Measurements from ENCODE around the gene DGKD. TPM values are rescaled to one million over a fixed set of nuclear protein-coding genes. Genes with fewer than 3 reads are reported as not detected.

The DGKD gene
- total RNA-seq, 1 donor from 2014 or later: 17.7 TPM

DNA sequence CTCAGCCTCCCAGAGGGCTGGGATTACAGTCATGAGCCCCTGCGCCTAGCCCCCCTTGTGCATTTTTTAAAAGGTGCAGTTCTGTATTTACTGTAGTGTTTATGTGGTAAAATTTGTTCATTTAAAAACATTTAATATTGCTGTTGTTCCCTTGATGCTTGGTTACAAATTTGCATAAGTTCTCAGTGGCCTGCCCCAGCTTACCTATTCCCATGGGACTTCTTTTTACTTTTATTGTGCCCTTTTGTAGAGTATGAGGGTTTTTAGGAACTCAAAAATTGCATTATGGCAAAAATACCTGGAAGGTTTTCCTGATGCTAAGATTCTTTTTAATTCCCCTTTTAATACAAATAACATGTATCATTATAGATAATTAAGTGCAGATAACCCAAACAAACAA is 63.0 kb downstream of the DGKD start:
- Histone ChIP-seq H3K4me1 (ENCODE audit: insufficient read depth, low read length) (peaks cover 45% of the 10 kb centered on the region), H3K36me3 (ENCODE audit: insufficient read depth, low read length) (no peaks in the 10 kb centered on the region), H3K9ac (ENCODE audit: low read length) (no peak overlapping the region), H4K20me1 (ENCODE audit: insufficient read depth, low read length) (no peaks in the 10 kb centered on the region), H3K27me3 (ENCODE audit: insufficient read depth, low read length) (no peaks in the 10 kb centered on the region), H3K9me3 (ENCODE audit: insufficient read depth, low read depth, low read length) (no peaks in the 10 kb centered on the region), H3K4me2 (ENCODE audit: low read length) (no peak overlapping the region), H3K27ac (ENCODE audit: low read depth, low read length) (no peak overlapping the region), H2AFZ (ENCODE audit: low read depth, low read length) (no peak overlapping the region), H3K4me3 (ENCODE audit: insufficient read depth, low read depth, low read length) (no peak overlapping the region), H3K79me2 (ENCODE audit: insufficient read depth, low read length) (peaks cover 33% of the 10 kb centered on the region)
- no peak for FAIRE-seq
- peaks cover 4% of the 10 kb centered on the region for H3K36me3 Mint-ChIP-seq (ENCODE audit: low read depth, unreplicated experiment)
- H3K4me3 Mint-ChIP-seq (ENCODE audit: unreplicated experiment): no peak overlapping the region
- H3K27me3 Mint-ChIP-seq (ENCODE audit: low read depth, unreplicated experiment): no peaks in the 10 kb centered on the region
- no peak for DNase-seq (ENCODE audit: low read depth)
- no peak overlapping the region for H3K27ac Mint-ChIP-seq (ENCODE audit: unreplicated experiment)
- H3K4me1 Mint-ChIP-seq (ENCODE audit: low read depth, unreplicated experiment): peaks cover 50% of the 10 kb centered on the region
- H3K9me3 Mint-ChIP-seq (ENCODE audit: unreplicated experiment): peaks cover 4% of the 10 kb centered on the region
- no peak for TF ChIP-seq EZH2 (IDR thresholded peaks at IDR 0.05; ENCODE audit: insufficient read depth, low read length)
- TF ChIP-seq, protein P1, sequence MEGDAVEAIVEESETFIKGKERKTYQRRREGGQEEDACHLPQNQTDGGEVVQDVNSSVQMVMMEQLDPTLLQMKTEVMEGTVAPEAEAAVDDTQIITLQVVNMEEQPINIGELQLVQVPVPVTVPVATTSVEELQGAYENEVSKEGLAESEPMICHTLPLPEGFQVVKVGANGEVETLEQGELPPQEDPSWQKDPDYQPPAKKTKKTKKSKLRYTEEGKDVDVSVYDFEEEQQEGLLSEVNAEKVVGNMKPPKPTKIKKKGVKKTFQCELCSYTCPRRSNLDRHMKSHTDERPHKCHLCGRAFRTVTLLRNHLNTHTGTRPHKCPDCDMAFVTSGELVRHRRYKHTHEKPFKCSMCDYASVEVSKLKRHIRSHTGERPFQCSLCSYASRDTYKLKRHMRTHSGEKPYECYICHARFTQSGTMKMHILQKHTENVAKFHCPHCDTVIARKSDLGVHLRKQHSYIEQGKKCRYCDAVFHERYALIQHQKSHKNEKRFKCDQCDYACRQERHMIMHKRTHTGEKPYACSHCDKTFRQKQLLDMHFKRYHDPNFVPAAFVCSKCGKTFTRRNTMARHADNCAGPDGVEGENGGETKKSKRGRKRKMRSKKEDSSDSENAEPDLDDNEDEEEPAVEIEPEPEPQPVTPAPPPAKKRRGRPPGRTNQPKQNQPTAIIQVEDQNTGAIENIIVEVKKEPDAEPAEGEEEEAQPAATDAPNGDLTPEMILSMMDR (IDR thresholded peaks at IDR 0.05; ENCODE audit: insufficient read depth, low read depth, low read length): no peak

- Histone ChIP-seq H3K4me3 (ENCODE audit: insufficient read depth, low read depth, low read length) (no peak overlapping the region), H3K9me3 (ENCODE audit: insufficient read depth, low read depth, low read length) (no peaks in the 10 kb centered on the region), H4K20me1 (ENCODE audit: insufficient read depth, low read length) (no peaks in the 10 kb centered on the region), H3K36me3 (ENCODE audit: insufficient read depth, low read length) (peaks cover 3% of the 10 kb centered on the region), H2AFZ (ENCODE audit: low read depth, low read length) (peak overlapping the region; percentile 46), H3K4me1 (ENCODE audit: insufficient read depth, low read length) (peaks cover 44% of the 10 kb centered on the region), H3K27ac (ENCODE audit: low read depth, low read length) (peak overlapping the region; percentile 65), H3K27me3 (ENCODE audit: insufficient read depth, low read length) (no peaks in the 10 kb centered on the region), H3K79me2 (ENCODE audit: insufficient read depth, low read length) (peaks cover 42% of the 10 kb centered on the region), H3K4me2 (ENCODE audit: low read length) (peak overlapping the region; percentile 83), H3K9ac (ENCODE audit: low read length) (peak overlapping the region; percentile 17)
- TF ChIP-seq, protein P1 (IDR thresholded peaks at IDR 0.05; ENCODE audit: insufficient read depth, low read depth, low read length): no peak
- TF ChIP-seq EZH2 (IDR thresholded peaks at IDR 0.05; ENCODE audit: insufficient read depth, low read length): no peak
- no peak for FAIRE-seq
- H3K27ac Mint-ChIP-seq (ENCODE audit: unreplicated experiment): no peak overlapping the region
- H3K9me3 Mint-ChIP-seq (ENCODE audit: unreplicated experiment): peaks cover 2% of the 10 kb centered on the region
- no peak for DNase-seq (ENCODE audit: low read depth)
- H3K4me3 Mint-ChIP-seq (ENCODE audit: unreplicated experiment): no peak overlapping the region
- peaks cover 46% of the 10 kb centered on the region for H3K4me1 Mint-ChIP-seq (ENCODE audit: low read depth, unreplicated experiment)
- H3K27me3 Mint-ChIP-seq (ENCODE audit: low read depth, unreplicated experiment): no peaks in the 10 kb centered on the region
- peaks cover 8% of the 10 kb centered on the region for H3K36me3 Mint-ChIP-seq (ENCODE audit: low read depth, unreplicated experiment)
Observed at GRCh38 chr2:233418052-233418760, 63.9 kb downstream of the DGKD start.
